Measurements from ENCODE around the gene MXRA8. TPM values are rescaled to one million over a fixed set of nuclear protein-coding genes. Genes with fewer than 3 reads are reported as not detected.
A peak's percentile ranks its signal among the peaks of the same experiment; 100 is the strongest.

MXRA8 gene
- total and polyA plus RNA-seq, 9 of the 15 experiments (the other 6 are each of a cell fraction or from before 2014, with no cell fraction given), result 0.66 to 11.3 (median 6.3) TPM

DNA sequence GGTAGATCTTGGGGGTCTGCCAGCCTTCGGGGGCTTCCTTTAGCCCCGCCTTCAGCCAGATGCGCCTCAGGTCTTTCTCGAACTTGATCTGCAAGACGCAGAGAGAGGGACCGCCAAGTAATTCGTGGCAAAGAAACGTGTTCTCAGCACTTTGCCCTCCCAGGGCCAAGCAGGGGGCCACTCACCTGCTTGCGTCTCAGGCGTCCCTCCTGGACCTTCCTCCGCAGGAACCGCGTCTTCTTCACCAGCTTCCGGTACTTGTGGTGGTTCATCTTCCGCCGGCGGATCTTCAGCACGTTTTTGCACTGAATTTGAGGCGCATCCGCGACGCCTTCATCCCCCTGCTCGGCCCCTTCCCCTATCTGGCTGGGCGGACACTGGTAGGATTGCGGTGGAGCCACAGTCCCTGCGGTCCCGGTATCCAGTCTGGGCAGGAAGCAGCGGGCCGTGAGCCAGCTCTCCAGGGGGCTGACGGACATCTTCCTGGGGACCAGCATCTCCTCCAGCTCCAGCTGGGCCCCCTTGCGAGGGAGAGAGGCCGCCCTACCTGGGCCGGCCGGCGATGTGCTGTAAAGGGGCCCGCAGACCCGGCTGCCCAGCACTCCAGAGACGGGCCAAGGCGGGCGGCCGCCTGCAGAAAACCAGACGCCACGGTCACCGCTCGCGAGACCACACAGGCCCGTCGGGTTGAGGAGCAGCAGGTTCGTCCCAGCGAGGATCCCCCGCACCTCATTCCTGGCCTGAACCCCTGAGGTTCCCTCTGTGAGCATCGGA is 15.6 kb upstream of the MXRA8 start (continued):
- TF ChIP-seq, protein P1, sequence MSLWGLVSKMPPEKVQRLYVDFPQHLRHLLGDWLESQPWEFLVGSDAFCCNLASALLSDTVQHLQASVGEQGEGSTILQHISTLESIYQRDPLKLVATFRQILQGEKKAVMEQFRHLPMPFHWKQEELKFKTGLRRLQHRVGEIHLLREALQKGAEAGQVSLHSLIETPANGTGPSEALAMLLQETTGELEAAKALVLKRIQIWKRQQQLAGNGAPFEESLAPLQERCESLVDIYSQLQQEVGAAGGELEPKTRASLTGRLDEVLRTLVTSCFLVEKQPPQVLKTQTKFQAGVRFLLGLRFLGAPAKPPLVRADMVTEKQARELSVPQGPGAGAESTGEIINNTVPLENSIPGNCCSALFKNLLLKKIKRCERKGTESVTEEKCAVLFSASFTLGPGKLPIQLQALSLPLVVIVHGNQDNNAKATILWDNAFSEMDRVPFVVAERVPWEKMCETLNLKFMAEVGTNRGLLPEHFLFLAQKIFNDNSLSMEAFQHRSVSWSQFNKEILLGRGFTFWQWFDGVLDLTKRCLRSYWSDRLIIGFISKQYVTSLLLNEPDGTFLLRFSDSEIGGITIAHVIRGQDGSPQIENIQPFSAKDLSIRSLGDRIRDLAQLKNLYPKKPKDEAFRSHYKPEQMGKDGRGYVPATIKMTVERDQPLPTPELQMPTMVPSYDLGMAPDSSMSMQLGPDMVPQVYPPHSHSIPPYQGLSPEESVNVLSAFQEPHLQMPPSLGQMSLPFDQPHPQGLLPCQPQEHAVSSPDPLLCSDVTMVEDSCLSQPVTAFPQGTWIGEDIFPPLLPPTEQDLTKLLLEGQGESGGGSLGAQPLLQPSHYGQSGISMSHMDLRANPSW (CRISPR knock-in tag; IDR thresholded peaks at IDR 0.05), result 0 out of 2 replicates have a peak, but pooled peaks have one; percentile 26
- 0 out of 2 replicates have a peak, but pooled peaks have one; percentile 48 for TF ChIP-seq ZNF282 (CRISPR knock-in tag; IDR thresholded peaks at IDR 0.05)
- TF ChIP-seq TOE1 (IDR thresholded peaks at IDR 0.05; ENCODE audit: borderline replicate concordance), result no peak
- TF ChIP-seq TOE1 (CRISPR knock-in tag; IDR thresholded peaks at IDR 0.05; ENCODE audit: borderline replicate concordance, low read depth), result peak; percentile 42; the same call in 1 of the 2 replicates

DNA sequence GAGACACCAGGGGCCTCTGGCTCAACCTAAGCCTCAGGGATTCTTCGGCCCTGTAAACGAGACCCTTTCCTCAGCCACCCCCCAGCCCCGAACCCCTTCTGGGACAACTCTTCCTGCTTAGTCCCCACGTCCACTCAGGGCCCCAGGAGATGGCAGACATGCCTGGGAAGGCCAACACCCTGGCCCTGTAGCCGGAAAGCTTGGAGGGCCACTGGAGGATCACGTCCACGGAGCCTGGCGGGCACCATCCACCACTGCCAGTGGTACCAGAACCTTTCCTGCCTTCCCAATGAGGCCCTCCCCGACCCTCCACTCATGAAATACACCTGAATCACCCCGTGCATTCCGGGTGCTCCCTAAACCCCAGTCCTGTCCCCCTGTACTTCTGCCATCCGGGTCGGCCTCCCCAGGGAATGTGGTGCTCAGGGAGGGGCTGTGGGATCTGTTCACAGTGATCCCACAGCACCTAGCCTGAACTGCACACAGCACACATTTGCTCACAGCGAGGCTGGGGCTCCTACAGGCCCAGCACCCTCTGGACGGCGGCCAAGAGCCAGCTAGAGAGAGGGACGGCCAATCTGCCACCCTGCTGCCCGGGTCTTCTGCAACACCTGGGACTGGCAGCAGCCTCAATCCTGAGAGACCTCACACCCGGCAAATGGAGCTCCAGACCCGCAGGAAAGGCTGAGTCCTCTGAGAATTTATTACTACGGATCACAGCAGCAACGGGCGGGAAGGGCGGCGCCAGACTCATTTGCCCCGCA is 14.9 kb upstream of the MXRA8 start:
- CTCF ChIA-PET (ENCODE audit: low intra/inter-chr PET ratio), result no interaction called here
- Histone ChIP-seq H3K27me3 (ENCODE audit: control insufficient read depth in 2 of 2, insufficient read depth in 2 of 2, low read length in 2 of 2) (no peaks in the 10 kb centered on the region), H3K9ac (ENCODE audit: insufficient read depth in 1 of 2, low read depth in 2 of 2, low read length in 2 of 2) (peak overlapping the region in 1 of 2 experiments; percentile 99; a peak in 3 of 4 replicates), H3K36me3 (ENCODE audit: control insufficient read depth, insufficient read depth, low read length) (peaks cover 26% of the 10 kb centered on the region), H3K4me3 (peak overlapping the region; percentile 100), H3K9me3 (replicated peaks; ENCODE audit: control insufficient read depth, insufficient read depth, low read depth, low read length) (no peaks in the 10 kb centered on the region), H3K79me2 (ENCODE audit: control insufficient read depth, insufficient read depth, low read length) (peaks cover 31% of the 10 kb centered on the region), H4K20me1 (replicated peaks; ENCODE audit: control insufficient read depth, insufficient read depth, low read length) (peaks cover 7% of the 10 kb centered on the region; the same call in 1 of the 2 replicates), H3K4me1 (replicated peaks in 1 of 2; ENCODE audit: control insufficient read depth in 2 of 2, insufficient read depth in 2 of 2, low read length in 2 of 2) (peaks cover 16 to 59% of the 10 kb centered on the region in 2 experiments), H3K4me2 (ENCODE audit: insufficient read depth, low read length) (no peak overlapping the region), H3K9me1 (ENCODE audit: control insufficient read depth, insufficient read depth, low read length) (peaks cover 6% of the 10 kb centered on the region), H2AFZ (ENCODE audit: low read depth, low read length) (no peak overlapping the region), H3K27ac (ENCODE audit: extremely low read depth, low read depth, low read length) (no peak overlapping the region)
- no peak for FAIRE-seq
- TF ChIP-seq, protein P2, sequence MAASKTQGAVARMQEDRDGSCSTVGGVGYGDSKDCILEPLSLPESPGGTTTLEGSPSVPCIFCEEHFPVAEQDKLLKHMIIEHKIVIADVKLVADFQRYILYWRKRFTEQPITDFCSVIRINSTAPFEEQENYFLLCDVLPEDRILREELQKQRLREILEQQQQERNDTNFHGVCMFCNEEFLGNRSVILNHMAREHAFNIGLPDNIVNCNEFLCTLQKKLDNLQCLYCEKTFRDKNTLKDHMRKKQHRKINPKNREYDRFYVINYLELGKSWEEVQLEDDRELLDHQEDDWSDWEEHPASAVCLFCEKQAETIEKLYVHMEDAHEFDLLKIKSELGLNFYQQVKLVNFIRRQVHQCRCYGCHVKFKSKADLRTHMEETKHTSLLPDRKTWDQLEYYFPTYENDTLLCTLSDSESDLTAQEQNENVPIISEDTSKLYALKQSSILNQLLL (CRISPR knock-in tag; IDR thresholded peaks at IDR 0.05; ENCODE audit: borderline replicate concordance), result no peak
- no peak for TF ChIP-seq HDAC3 (IDR thresholded peaks at IDR 0.05; ENCODE audit: borderline replicate concordance, partially characterized antibody)
- peak; percentile 50 for TF ChIP-seq RBFOX2 (IDR thresholded peaks at IDR 0.05; ENCODE audit: low read depth, low read length)
- no peak for TF ChIP-seq PTTG1 (tag; IDR thresholded peaks at IDR 0.05; ENCODE audit: low read depth)
- no peak for TF ChIP-seq RCOR1 (IDR thresholded peaks at IDR 0.05; ENCODE audit: borderline replicate concordance in 1 of 2, low read depth in 2 of 2, low read length in 2 of 2)
- BruUV-seq (replicated peaks), result no TSS peak
- in situ Hi-C loops (cut with MboI), result no loop called here
- intact Hi-C loops (cut with micrococcal nuclease), result loop anchor here (2.0 to 10.0 kb wide), 2 partner anchors 22 to 132 kb away; no protein-coding TSS in a partner anchor
- no peak for DNase-seq (ENCODE audit: extremely low read depth in 1 of 4, low spot score in 3 of 4)
- no peak for ATAC-seq
- 93% methylated on average over 26 of the region's 26 CpGs for WGBS (ENCODE audit: insufficient coverage, low coverage, missing lambda C conversion rate)
- POLR2A ChIA-PET, result interaction anchor here (0.6 to 1.8 kb wide), 6 partner anchors 15 to 866 kb away, joined by 3 to 6 read pairs (median 4); partner anchors contain the start of gene MRPL20
